Measurements from ENCODE around the gene PRRG2. TPM values are rescaled to one million over a fixed set of nuclear protein-coding genes. Genes with fewer than 3 reads are reported as not detected.

PRRG2 gene
- total RNA-seq, 1 experiment from 2014 or later: 17.0 TPM

GRCh38 chr19:49549045-49549444, 32.1 kb upstream of the PRRG2 start:
- Histone ChIP-seq H3K9me2 (replicated peaks; ENCODE audit: low read length) (no peaks in the 10 kb centered on the region), H2AFZ (ENCODE audit: low read length) (no peak overlapping the region), H3K4me2 (ENCODE audit: low read length) (no peak overlapping the region), H3K9me3 (ENCODE audit: low read length) (no peaks in the 10 kb centered on the region), H3K36me3 (ENCODE audit: low read depth, low read length) (no peaks in the 10 kb centered on the region), H3K27me3 (ENCODE audit: low read length) (no peaks in the 10 kb centered on the region), H3K9ac (ENCODE audit: low read length) (no peak overlapping the region), H3K79me2 (ENCODE audit: low read length) (no peaks in the 10 kb centered on the region), H3K27ac (ENCODE audit: low read length) (no peak overlapping the region), H4K20me1 (ENCODE audit: low read length) (no peaks in the 10 kb centered on the region), H3K4me1 (ENCODE audit: insufficient read depth, low read length) (peaks cover 15% of the 10 kb centered on the region), H3F3A (ENCODE audit: low read length, unreplicated experiment) (no peaks in the 10 kb centered on the region), H3K4me3 (ENCODE audit: low read length) (no peak overlapping the region)
- ATAC-seq (no peak), DNase-seq (no peak)
- no TSS peak for BruUV-seq (replicated peaks)
- ChIA-PET POLR2A (ENCODE audit: unreplicated experiment) (no interaction called here), CTCF (interaction anchor here (0.6 kb wide), 1 partner anchor 14 kb away, joined by 6 read pairs; no protein-coding TSS in a partner anchor)
- no peak for TF ChIP-seq EZH2 (IDR thresholded peaks at IDR 0.05; ENCODE audit: low read length, unreplicated experiment)
- no peak for TF ChIP-seq CTCF (conservative IDR thresholded peaks at IDR 0.05; ENCODE audit: low read depth, low read length)
- no peak for TF ChIP-seq EZH2phosphoT487 (IDR thresholded peaks at IDR 0.05; ENCODE audit: borderline replicate concordance, low read length)
- intact Hi-C loops (cut with micrococcal nuclease): no loop called here

GRCh38 chr19:49551531-49551930, 29.6 kb upstream of the PRRG2 start:
- intact Hi-C loops (cut with micrococcal nuclease): no loop called here
- POLR2A ChIA-PET (ENCODE audit: unreplicated experiment): no interaction called here
- no peaks in the 10 kb centered on the region for H3K79me2 ChIP-seq (ENCODE audit: low read length)
- peaks cover 13% of the 10 kb centered on the region; the same call in 1 of the 2 replicates for H3K36me3 ChIP-seq (ENCODE audit: low read depth, low read length)
- no peak overlapping the region for H3K9ac ChIP-seq (ENCODE audit: low read length)
- DNase-seq (no peak), ATAC-seq (no peak)
- no peaks in the 10 kb centered on the region for H4K20me1 ChIP-seq (ENCODE audit: low read length)
- BruUV-seq (replicated peaks): no TSS peak
- TF ChIP-seq EZH2 (IDR thresholded peaks at IDR 0.05; ENCODE audit: low read length, unreplicated experiment) (no peak), EZH2phosphoT487 (IDR thresholded peaks at IDR 0.05; ENCODE audit: borderline replicate concordance, low read length) (no peak), CTCF (conservative IDR thresholded peaks at IDR 0.05; ENCODE audit: low read depth, low read length) (no peak)
- H2AFZ ChIP-seq (ENCODE audit: low read length): no peak overlapping the region
- no peak overlapping the region for H3K27ac ChIP-seq (ENCODE audit: low read length)
- H3K4me3 ChIP-seq (ENCODE audit: low read length): no peak overlapping the region
- no peak overlapping the region for H3K4me2 ChIP-seq (ENCODE audit: low read length)
- H3F3A ChIP-seq (ENCODE audit: low read length, unreplicated experiment): no peaks in the 10 kb centered on the region
- no peaks in the 10 kb centered on the region for H3K27me3 ChIP-seq (ENCODE audit: low read length)
- CTCF ChIA-PET: interaction anchor here (0.5 kb wide), 1 partner anchor 107 kb away, joined by 18 read pairs; no protein-coding TSS in a partner anchor
- no peaks in the 10 kb centered on the region for H3K9me3 ChIP-seq (ENCODE audit: low read length)
- H3K4me1 ChIP-seq (ENCODE audit: insufficient read depth, low read length): peaks cover 18% of the 10 kb centered on the region
- H3K9me2 ChIP-seq (replicated peaks; ENCODE audit: low read length): no peaks in the 10 kb centered on the region

GRCh38 chr19:49552749-49553148, 28.4 kb upstream of the PRRG2 start:
- no peaks in the 10 kb centered on the region for H3K9me2 ChIP-seq (replicated peaks; ENCODE audit: low read length)
- ATAC-seq (no peak), DNase-seq (no peak)
- CTCF ChIA-PET: no interaction called here
- H3K27ac ChIP-seq (ENCODE audit: low read length): no peak overlapping the region
- H2AFZ ChIP-seq (ENCODE audit: low read length): no peak overlapping the region
- peaks cover 15% of the 10 kb centered on the region for H3K4me1 ChIP-seq (ENCODE audit: insufficient read depth, low read length)
- H3K36me3 ChIP-seq (ENCODE audit: low read depth, low read length): peaks cover 25% of the 10 kb centered on the region; the same call in 1 of the 2 replicates
- H3K79me2 ChIP-seq (ENCODE audit: low read length): no peaks in the 10 kb centered on the region
- no peaks in the 10 kb centered on the region for H4K20me1 ChIP-seq (ENCODE audit: low read length)
- POLR2A ChIA-PET (ENCODE audit: unreplicated experiment): no interaction called here
- TF ChIP-seq EZH2 (IDR thresholded peaks at IDR 0.05; ENCODE audit: low read length, unreplicated experiment) (no peak), CTCF (conservative IDR thresholded peaks at IDR 0.05; ENCODE audit: low read depth, low read length) (no peak), EZH2phosphoT487 (IDR thresholded peaks at IDR 0.05; ENCODE audit: borderline replicate concordance, low read length) (no peak)
- BruUV-seq (replicated peaks): no TSS peak
- no peak overlapping the region for H3K4me2 ChIP-seq (ENCODE audit: low read length)
- H3K27me3 ChIP-seq (ENCODE audit: low read length): no peaks in the 10 kb centered on the region
- no peaks in the 10 kb centered on the region for H3F3A ChIP-seq (ENCODE audit: low read length, unreplicated experiment)
- no peaks in the 10 kb centered on the region for H3K9me3 ChIP-seq (ENCODE audit: low read length)
- no peak overlapping the region for H3K9ac ChIP-seq (ENCODE audit: low read length)
- intact Hi-C loops (cut with micrococcal nuclease): no loop called here
- H3K4me3 ChIP-seq (ENCODE audit: low read length): no peak overlapping the region
